Kasumi-1 (cell line): ENCODE data around the gene LARP1.
"Not testable (repeated sequence)": the region's sequence is repeated elsewhere in the genome, so short reads cannot be mapped to it uniquely, and the experiment has no call there.

Source experiments
- DNase-seq, 2 experiments: peaks; one replicate each; lab custom pipeline; 2025; lab: John Stamatoyannopoulos, UW

LARP1 gene

DNA sequence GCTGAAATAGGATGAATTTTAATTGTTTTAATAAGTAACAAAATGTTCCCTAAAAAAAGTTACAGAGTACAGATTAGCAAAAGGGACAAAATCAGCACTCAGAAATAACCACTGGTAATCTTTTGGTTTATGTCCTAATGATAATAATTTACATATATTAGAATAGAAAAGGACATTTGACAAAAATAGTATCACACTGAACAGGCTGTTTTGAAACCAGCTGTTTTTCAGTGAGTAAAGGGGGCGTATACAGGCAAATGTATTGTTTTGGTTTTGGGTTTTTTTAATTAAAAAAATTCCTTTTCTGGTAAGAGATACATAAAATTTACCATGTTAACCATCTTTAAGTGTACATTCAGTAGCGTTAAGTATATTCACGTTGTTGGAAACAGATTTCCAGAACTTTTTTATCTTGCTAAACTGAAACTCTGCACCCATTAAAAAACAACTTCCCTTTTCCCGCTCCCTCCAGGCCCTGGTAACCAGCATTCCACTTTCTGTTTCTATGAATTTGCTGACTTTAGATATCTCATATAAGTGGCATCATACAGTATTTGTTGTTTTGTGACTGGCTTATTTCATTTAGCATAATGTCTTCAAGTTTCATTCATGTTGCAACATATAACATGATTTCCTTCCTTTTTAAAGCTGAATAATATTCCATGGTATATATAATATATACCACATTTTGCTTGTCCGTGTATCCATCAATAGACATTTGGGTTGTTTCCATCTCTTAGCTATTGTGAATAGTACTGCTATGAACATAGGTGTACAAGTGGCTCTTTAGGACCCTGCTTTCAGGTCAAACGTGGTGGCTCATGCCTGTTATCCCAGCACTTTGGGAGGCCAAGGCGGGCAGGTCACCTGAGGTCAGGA lies 20.6 kb upstream of the LARP1 start:
- no peak for DNase-seq

DNA sequence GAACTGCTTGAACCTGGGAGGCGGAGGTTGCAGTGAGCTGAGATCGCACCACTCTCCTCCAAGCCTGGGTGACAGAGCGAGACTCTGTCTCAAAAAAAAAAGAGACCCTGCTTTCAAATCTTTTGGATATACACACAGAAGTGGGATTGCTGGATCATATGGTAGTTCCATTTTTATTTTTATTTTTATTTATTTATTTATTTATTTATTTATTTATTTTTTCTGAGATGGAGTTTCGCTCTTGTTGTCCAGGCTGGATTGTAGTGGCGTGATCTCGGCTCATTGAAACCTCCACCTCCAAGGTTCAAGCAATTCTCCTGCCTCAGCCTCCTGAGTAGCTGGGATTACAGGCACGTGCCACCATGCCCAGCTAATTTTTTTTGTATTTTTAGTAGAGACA lies 19.8 kb upstream of the LARP1 start:
- not testable (repeated sequence) for DNase-seq

DNA sequence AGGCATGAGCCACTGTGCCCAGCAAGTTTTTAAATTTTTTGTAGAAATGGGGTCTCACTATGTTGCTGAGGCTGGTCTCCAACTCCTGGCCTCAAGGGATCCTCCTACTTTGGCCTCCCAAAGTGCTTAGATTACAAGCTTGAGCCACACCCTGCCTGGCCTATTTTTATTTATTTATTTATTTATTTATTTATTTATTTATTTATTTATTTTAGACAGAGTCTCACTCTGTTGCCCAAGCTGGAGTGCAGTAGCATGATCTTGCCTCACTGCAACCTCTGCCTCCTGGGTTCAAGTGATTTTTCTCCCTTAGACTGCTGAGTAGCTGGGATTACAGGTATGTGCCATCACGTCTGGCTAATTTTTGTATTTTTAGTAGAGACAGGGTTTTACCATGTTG lies 18.8 kb upstream of the LARP1 start:
- not testable (repeated sequence) for DNase-seq

DNA sequence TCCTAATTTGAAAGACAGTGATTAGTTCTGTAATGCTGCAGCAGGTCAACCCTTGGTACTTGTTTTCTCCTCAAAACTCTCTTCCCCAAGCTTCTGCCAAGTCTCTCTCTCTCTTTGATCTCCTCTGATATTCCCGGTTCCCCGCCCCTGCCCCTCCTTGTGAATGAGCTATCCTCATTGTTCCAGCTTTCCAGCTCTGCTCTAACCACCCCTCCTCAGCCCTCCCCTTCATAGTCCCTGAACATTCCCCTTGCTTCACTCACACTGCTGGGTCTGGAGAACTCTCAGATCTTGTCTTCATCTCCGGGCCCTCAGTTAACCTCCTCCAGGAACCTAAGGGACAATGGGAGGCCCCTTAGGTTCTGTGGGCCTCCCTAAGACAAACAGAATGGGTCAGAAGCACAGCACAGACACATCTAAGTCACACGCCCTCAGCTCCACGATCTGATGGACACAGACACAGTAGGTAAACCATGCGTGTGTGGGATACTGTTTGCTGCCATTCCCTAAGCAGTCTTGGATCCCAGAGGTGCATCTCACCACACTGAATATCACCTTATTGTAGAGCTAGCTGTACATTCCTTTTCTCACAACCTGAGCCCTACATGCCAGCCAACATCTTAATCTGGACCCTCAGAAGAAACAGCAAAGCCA lies 17.4 kb upstream of the LARP1 start:
- no peak for DNase-seq

DNA sequence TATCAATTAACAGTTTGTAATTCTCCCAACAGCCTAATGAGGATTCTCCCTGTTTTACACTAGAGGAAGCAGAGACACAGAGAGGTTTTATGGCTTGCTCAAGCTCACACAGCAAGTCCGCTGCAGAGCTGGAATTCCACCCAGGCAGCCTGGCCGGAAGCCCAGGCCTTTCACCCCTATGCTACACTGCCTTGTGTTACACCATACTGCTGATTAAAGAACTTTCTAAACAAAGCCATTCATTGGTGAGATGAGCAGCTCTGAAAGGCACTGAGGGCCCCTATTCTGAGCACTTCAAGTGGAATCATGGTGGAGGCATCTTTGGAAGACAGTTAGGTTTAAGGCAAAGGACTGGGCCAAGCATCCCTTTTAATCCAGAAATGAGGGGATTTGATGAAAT lies 14.7 kb upstream of the LARP1 start:
- DNase-seq: no peak

DNA sequence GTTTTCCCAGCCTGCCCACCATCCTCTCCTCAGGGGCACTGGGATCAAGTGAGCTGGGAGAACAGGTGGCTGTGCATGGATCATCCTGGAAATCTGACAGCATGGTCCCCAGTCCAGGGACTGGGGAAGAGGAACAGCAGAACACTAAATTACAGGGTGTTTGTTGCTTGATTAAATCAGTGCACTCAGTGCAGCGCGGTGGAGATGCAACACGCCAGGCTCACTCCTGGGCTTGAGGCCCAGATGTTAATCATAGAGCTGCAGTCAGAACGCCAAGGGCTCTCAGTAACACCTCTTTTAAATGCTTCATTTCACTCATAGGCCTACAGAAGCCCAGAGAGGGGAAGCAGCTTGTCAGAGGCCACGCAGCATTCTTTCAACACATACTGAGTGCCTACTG lies 14.2 kb upstream of the LARP1 start:
- DNase-seq: no peak

DNA sequence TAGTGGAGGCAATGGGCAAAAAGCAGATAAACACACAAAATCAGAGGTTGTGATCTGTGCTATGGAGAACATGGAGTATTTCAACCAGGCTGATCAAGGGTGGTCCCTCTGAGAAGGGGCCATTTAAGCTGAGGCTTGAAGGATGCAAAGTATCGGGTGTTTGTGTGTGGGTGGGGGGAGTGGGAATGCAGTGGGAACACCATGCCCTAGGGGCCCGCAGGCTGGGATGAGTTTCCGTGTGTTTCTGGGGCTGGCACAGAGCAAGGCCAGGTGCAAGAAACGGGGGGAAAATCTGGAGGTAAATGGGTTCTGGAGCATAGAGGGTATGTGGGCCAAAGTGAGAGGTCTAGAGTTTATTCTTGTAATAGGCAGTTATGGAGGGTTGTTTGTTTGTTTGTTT lies 13.8 kb upstream of the LARP1 start:
- DNase-seq: no peak

DNA sequence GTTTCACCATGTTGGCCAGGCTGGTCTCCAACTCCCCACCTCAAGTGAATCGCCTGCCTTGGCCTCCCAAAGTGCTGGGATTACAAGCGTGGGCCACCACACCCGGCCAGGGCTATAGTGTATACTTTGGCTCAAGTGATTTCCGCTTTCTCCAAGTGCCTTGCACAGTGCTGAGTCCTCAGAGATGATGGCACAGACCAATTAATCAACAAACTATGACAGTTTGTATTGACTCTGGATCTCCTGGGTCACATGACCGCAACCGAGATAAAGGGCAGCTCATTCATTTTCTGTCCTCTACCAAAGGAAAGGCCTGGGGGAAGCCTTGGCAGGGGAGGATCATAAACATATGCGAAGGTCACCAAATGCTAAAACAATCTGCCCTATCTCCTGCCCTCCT lies 11.4 kb upstream of the LARP1 start:
- no peak for DNase-seq

DNA sequence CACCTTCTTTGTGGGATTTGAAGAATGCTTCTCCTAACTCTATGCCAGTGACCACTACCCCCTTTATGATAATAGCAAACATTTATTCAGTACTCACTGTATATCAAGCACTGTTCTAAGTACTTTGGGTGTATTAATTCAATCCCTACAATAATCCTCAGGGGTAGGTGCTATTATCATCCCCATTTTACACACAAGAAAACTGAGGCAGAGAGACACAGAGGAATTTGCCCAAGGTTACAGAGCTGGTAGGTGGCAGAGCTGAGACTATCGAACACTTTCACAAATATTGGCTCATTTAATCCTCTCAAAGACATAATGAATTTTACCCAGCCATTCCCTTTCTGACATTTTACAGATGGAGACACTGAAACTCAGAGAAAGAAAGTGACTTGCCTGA lies 9.8 kb upstream of the LARP1 start:
- DNase-seq: no peak

DNA sequence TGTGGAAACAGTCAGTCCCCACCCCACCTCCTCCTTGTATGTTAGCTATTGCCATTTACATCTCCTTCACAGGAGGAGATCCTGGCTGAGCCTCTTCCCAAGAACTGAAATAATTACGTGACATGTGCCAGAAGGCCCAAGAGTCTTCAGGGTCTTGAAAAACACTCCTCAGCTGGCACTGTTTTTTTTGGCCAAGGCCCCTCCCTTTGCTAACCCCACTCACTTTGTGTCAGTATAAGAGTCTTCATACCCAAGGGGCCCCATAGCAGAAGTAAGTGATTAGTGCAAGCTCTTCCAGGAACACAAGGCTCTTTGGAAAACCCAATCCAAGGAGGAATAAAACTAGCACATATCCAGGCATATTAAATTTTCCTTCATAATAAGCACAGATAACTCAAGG lies 5.7 kb upstream of the LARP1 start:
- no peak for DNase-seq

DNA sequence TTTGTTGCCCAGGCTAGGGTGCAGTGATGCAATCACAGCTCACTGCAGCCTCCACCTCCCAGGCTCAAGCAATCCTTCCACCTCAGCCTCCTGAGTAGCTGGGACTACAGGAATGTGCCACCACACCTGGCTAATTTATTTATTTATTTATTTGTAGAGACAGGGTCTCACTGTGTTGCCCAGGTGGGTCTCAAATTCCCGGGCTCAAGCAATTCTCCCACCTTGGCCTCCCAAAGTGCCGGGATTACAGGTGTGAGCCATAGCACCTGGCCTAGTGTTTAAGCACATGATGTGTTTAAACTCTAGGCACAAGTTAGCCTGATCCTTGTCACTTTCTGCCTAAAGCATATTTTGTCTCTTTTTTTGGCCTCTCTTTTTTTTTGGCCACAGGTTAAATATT lies 4.5 kb upstream of the LARP1 start:
- DNase-seq: not testable (repeated sequence)

DNA sequence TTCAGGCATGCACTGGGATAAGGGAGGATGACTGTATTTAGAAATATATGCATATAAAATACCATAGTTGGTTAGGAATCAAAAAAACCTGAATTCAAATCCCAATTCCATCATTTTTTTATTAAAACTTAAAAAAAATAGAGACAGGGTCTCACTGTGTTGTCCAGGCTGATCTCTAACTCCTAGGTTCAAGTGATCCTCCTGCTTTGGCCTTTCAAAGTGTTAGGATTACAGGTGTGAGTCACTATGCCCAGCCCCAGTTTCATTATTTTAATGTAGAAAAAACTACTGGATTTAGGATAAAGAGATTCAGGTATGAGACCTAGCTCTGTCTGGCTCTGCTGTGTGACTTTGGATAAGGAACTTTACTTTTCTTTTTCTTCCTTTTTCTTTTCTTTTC lies 3.3 kb upstream of the LARP1 start:
- no peak for DNase-seq

DNA sequence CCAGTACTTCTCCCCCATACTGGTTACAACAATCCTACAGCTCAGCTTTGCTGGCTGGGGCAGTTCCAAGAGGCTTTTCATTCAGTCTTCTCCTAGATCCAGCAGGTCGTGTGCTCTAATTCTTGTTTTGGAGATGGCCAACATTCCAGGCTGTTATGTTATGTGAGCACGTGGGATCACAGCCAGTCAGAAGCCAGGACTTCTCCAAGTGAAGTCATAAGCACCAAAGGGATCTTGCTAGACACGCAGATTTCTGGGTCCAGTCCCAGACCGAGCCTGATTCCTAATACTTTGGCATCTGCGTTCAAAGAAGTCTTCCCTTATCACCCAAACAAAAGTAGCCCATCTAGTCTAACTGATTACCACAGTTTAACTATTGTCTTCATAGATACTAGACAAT lies 1.4 kb upstream of the LARP1 start:
- no peak for DNase-seq

DNA sequence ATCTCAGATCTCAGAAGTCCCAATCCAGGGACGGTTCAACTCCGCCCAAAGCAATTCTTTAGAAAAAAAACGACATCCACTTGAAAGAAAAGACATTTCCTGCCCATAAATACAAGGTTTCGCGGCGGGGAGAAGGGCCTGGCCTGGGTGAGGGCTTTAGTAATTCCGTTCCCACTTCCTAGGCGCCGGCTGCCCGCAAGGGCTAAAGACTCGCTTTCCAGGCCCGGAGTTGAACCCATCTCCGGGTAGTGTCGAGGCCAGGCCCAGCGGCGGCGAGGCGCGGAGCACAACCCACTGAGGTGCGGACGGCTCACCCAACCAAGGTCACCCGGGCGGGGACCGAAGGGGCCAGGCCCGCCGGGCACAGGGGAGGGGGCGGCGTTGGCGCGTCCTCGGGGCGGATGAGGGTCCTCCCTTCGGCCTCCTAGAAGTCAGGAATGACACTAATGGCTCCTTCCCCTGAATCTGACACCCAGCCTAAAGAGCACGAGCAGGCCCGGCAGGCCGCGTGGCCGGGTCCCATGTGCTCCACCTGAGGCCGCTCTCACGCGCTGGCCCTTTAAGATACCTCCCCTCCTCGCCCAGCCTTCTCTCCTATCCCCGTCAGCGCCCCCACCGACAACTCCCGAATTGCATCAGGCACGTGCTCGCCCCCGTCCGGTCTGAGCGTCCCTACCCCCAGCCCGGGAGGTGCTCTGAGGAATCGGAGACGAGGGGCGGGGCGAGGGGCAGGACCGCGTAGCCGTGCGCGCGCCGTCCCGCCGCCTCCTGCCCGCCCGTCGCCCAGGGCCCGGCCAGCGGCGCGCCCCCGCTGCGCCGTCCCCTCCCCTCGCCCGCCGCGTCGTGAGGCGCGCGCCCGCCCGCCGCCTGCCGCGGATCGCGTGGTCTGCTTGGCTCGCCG lies 467 bp upstream of the LARP1 start:
- peak; percentile 98 to 99 for DNase-seq

DNA sequence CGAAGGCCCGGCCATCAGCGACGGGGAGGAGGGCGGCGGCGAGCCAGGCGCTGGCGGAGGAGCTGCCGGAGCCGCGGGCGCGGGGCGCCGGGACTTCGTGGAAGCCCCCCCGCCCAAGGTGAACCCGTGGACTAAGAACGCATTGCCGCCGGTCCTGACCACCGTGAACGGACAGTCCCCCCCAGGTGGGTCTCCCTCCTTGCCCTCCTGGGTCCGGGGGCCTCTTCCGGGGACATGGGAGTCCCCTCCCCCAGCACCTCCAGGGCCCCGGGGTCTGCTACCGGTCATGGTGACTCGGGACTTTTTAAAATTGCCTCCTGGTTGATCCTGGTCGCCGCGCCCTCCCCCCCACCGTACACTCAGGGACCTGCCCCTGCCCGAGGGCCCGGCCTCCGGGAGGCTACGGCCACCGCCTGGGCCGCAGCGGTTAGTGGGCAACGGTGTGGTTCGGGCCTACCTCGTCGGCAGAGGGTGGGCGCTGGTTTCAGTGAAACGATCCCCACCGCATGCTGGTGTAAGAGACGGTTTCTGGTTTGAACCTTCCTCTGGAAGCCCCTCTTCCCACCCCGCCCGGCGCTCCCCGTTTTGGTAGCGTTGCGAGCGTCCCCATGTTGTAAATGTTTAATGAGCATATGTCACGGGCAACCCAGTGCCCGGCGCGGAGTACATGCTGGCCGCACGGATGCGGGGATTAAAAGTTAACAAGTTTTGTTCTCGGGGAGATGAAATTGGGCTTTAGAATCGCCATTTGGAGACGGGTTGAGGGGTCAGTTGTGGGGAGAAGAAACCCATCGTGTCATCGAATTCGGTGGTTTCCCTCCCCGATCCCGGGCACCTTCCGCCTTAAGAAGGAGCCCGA lies 1.1 kb downstream of the LARP1 start:
- DNase-seq: no peak

DNA sequence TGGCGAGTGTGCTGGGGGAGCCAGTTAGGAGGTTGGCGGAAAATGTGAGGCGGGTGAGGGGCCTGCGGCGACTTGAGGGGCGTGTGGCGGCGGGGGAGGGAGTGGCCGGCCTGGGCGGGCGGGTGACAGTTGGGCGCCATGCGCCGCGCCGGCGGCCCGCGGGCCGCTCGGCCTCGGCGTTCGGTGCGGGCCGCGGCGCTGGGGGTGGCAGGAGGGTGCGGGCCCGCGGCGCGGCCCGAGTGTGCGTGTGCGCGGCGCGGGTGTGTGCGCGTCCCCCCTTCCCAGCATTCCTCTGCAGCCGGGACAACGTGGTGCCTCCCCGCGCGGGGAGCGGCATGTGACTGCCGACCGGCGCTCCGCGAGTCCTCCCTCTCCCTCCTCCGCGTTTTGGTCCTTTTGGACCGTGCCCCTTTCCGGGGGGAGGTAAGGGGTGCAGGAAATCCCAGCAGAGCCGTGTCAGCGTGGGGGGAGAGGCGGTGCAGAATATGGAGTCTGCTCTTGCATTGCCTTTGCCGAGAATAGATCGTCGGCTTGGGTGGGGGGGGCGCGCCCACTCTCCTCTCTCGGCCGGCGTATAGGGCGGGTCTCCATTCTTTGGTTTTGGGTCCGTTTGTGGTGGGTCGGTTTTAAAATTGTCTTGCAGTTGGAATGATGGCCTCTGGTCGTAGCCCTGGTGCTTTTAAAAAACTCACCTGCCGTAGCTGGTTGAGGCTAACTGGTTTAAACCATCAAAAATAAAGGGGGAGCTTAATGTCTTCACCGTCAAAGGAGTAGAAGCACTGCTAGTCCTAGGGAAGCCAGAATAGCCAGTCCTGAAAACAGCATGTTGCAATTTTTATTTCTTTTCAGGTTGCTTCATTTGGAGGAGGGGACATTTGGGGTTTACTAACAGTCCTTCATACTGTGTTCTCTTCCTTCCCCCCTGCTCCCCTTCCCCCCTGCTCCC lies 2.0 kb downstream of the LARP1 start:
- peak; percentile 36 to 43 for DNase-seq

DNA sequence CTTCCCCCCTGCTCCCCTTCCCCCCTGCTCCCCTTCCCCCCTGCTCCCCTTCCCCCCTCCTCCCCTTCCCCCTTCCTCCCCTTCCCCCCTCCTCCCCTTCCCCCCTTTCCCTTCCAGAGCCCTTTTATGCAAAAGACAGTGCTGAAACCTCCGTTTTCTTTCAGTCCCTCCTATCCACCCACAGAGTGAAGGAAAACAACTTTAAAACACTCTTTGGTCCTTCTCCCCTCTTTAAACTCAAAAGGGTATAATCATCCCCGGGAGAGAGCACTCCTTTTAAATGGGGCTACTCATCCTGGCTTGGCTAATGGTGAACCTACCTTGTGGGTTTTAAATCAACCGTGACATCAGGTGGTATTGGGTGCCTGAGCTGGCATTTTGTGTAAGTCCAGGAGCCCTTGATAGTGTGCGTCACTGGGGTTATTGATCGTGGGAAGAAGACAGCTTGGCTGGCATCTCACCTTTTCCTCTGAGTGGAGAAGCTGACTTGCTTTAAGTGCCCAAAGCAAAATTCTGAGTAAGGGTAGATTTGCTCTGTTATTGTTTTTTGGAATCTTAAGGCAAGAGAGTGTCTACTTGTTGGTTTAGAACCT lies 2.7 kb downstream of the LARP1 start:
- DNase-seq: no peak

DNA sequence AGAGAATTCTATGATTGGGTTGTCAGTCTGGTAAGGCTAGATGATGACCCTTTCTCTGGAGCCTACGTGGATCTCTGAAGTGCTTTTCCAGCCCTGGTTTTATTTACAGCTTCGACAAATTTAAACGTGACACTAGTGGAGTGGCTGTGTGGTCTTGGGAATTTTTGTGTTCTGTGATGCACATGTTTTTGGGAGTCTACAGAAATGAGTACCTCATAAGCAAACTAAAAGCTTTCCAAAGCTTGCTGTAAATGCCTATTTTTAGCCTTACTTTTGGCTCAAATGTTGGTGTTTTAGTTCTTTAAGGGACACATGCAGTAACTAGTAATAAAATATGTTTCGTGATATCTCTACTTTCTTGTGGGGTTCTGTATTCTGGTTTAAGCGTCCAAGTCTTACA lies 3.3 kb downstream of the LARP1 start:
- no peak for DNase-seq

DNA sequence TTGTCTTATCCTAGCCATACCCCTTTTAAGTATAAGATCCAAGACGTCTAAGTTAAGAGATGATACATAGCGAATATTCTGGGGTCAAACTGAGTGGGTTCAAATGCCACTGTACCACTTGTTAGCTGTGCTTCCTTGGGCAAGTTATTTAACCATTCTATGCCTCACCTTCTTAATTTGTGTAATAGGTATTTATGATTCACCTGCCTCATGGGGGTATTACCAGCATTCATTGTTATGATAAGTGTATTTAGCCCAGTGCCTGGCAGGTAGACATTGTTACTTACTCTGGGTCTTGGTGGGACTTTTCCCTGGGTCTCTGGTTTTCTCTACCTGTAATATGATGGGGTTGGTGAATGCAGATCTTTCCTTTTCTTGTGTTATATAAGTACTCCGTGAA lies 3.8 kb downstream of the LARP1 start:
- DNase-seq: no peak

DNA sequence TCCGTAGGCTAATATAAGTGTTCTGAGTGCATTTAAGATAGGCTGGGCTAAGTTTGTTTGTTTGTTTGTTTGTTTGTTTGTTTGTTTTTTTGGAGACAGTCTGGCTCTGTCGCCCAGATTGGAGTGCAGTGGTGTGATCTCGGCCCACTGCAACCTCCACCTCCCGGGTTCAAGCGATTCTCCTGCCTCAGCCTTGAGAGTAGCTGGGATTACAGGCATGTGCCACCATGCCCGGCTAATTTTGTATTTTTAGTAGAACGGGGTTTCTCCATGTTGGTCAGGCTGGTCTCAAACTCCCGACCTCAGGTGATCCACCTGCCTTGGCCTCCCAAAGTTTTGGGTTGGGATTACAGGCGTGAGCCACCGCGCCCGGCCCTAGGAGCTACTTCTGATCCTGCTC lies 4.7 kb downstream of the LARP1 start:
- not testable (repeated sequence) for DNase-seq
